GM23338 (cell line): ENCODE measurements around the gene HEPACAM. TPM values are rescaled to one million over a fixed set of nuclear protein-coding genes. Genes with fewer than 3 reads are reported as not detected.
A peak's percentile ranks its signal among the peaks of the same experiment; 100 is the strongest.

Experiments used
- ATAC-seq: fragments of 200-7000 bp; cut with Tn5 transposase; 3 replicates; pipeline ENCODE4 v1.9.1; 2020
- DNase-seq: peaks from one replicate; pipeline ENCODE4 v3.0.0-alpha.2; 2015; ENCODE audit warnings: low spot score
- H2AFZ ChIP-seq: fragments of 200-600 bp; sonication (generic); 2 replicates; pipeline ENCODE4 v1.8.0; 2016; ENCODE audit warnings: antibody characterized with exemption, mild to moderate bottlenecking, moderate library complexity
- H3F3A ChIP-seq: fragments of 200-600 bp; sonication (generic); replicated peaks from 2 replicates; pipeline ENCODE4 v1.8.0; 2017; ENCODE audit warnings: antibody characterized with exemption, mixed run types, low read depth
- H3K27ac ChIP-seq: fragments of 200-600 bp; sonication (generic); 2 replicates; pipeline ENCODE4 v1.6.1; 2016; ENCODE audit warnings: low read depth
- H3K27me3 ChIP-seq: fragments of 200-600 bp; sonication (generic); 2 replicates; pipeline ENCODE4 v1.8.0; 2016; ENCODE audit warnings: mild to moderate bottlenecking, mixed run types, moderate library complexity; ENCODE audit not compliant: insufficient read depth
- H3K36me3 ChIP-seq: fragments of 200-600 bp; sonication (generic); 2 replicates; pipeline ENCODE4 v1.8.0; 2016; ENCODE audit warnings: mild to moderate bottlenecking; ENCODE audit not compliant: insufficient read depth
- H3K4me1 ChIP-seq: fragments of 200-600 bp; sonication (generic); 2 replicates; pipeline ENCODE4 v1.8.0; 2016; ENCODE audit warnings: mild to moderate bottlenecking, moderate library complexity; ENCODE audit not compliant: insufficient read depth
- H3K4me2 ChIP-seq: fragments of 200-600 bp; sonication (generic); 2 replicates; pipeline ENCODE4 v1.7.1; 2017; ENCODE audit warnings: mixed run types
- H3K4me3 ChIP-seq: fragments of 200-600 bp; sonication (generic); 2 replicates; pipeline ENCODE4 v1.6.1; 2016; ENCODE audit warnings: mixed run types
- H3K79me2 ChIP-seq: fragments of 200-600 bp; sonication (generic); replicated peaks from 2 replicates; pipeline ENCODE4 v1.8.0; 2017; ENCODE audit warnings: mild to moderate bottlenecking; ENCODE audit not compliant: insufficient read depth
- H3K9me2 ChIP-seq: fragments of 200-600 bp; sonication (generic); 2 replicates; pipeline ENCODE4 v1.8.0; 2017; ENCODE audit not compliant: insufficient read depth
- H4K20me1 ChIP-seq: fragments of 200-600 bp; sonication (generic); replicated peaks from 2 replicates; pipeline ENCODE4 v1.8.0; 2017; ENCODE audit warnings: mild to moderate bottlenecking; ENCODE audit not compliant: insufficient read depth
- H3K27ac Mint-ChIP-seq: 2 replicates; pipeline ENCODE4 v1.8.0; 2020; ENCODE audit warnings: inconsistent platforms, mild to moderate bottlenecking, moderate library complexity, mixed read lengths
- H3K27me3 Mint-ChIP-seq: 3 replicates; pipeline ENCODE4 v1.8.0; 2022; ENCODE audit warnings: low read depth, mild to moderate bottlenecking, moderate library complexity, mixed read lengths, inconsistent platforms; ENCODE audit not compliant: insufficient read depth, poor library complexity
- H3K36me3 Mint-ChIP-seq: 3 replicates; pipeline ENCODE4 v1.8.0; 2021; ENCODE audit warnings: low read depth, mild to moderate bottlenecking, inconsistent platforms, moderate library complexity, mixed read lengths
- H3K4me1 Mint-ChIP-seq: 3 replicates; pipeline ENCODE4 v1.8.0; 2020; ENCODE audit warnings: mild to moderate bottlenecking, inconsistent platforms, mixed read lengths
- H3K4me3 Mint-ChIP-seq: 3 replicates; pipeline ENCODE4 v1.8.0; 2021; ENCODE audit warnings: moderate library complexity, mild to moderate bottlenecking, inconsistent platforms, mixed read lengths
- H3K9me3 Mint-ChIP-seq: 3 replicates; pipeline ENCODE4 v1.8.0; 2020; ENCODE audit warnings: moderate library complexity, mild to moderate bottlenecking, inconsistent platforms, mixed read lengths
- CREB1 ChIP-seq: fragments of 250-450 bp; sonication (Bioruptor Pico); IDR thresholded peaks from 2 replicates; pipeline ENCODE4 v1.5.0; 2020; ENCODE audit warnings: low read depth, mild to moderate bottlenecking, moderate library complexity
- NANOG ChIP-seq: IDR thresholded peaks from 2 replicates; pipeline ENCODE4 v1.6.1; 2016; ENCODE audit warnings: antibody characterized with exemption, borderline replicate concordance
- POLR2AphosphoS5 ChIP-seq: IDR thresholded peaks from 2 replicates; pipeline ENCODE4 v1.6.1; 2016; ENCODE audit warnings: antibody characterized with exemption, low read depth
- ZNF114 ChIP-seq: fragments of 250-450 bp; sonication (Bioruptor Pico); IDR thresholded peaks from 2 replicates; pipeline ENCODE4 v1.5.0; 2020; ENCODE audit warnings: mild to moderate bottlenecking, moderate library complexity
- ZNF331 ChIP-seq: fragments of 250-450 bp; sonication (Bioruptor Pico); IDR thresholded peaks from 2 replicates; pipeline ENCODE4 v1.5.0; 2020; ENCODE audit warnings: low read depth, mild to moderate bottlenecking, moderate library complexity
- polyA plus RNA-seq: library from polyadenylated mRNA; unstranded; fragments of >200 nt; fragmentation: Nextera tagmentation; extraction: Ambion mirVana; gene quantifications from 2 replicates; pipeline ENCODE4 v1.2.1, GENCODE V29; 2016
- total RNA-seq: library from RNA; depleted of rRNA; stranded (reverse); fragments of >200 nt; shearing (Covaris generic); gene quantifications from 2 replicates; pipeline ENCODE4 v1.2.3, GENCODE V29; 2014
- TF ChIP-seq, protein P1 (sequence below): fragments of 250-450 bp; sonication (Bioruptor Pico); IDR thresholded peaks from 2 replicates; pipeline ENCODE4 v1.5.0; 2020; ENCODE audit warnings: mild to moderate bottlenecking, moderate library complexity
- TF ChIP-seq, protein P2 (sequence below): IDR thresholded peaks from 2 replicates; pipeline ENCODE4 v1.6.1; 2016; ENCODE audit warnings: antibody characterized with exemption

The HEPACAM gene
- total and polyA plus RNA-seq, 2 experiments from 2014 or later, result 0.17 TPM; not detected in 1

DNA sequence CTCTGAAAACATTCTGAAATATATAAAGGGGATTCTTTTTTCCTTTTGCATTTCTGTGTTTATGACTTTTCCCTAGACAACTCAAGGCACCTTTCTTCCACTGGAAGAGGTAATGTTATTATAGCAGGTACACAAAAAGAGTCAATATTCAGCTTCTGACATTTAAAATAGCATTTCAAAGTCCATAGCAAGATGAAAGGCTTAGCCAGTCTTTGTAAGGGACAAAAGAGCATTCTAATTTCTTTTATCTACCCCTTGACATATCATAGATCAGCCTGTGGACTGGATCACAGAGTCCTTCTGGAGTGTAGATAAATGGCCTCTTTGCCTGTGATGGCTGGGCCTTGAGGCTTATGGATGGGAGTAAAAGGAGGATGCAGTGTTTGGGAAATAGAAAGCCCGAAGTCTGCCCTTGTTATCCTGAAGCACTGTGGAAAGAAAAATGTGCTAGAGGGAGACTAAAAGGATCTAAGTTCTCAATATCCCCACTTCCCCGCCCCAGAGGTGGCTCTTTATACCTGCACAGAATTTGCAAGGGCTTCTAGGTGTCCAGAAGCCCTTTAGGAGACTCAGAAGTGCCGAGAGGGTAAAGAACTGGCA is 1.6 kb upstream of the HEPACAM start (continued):
- TF ChIP-seq, protein P1, sequence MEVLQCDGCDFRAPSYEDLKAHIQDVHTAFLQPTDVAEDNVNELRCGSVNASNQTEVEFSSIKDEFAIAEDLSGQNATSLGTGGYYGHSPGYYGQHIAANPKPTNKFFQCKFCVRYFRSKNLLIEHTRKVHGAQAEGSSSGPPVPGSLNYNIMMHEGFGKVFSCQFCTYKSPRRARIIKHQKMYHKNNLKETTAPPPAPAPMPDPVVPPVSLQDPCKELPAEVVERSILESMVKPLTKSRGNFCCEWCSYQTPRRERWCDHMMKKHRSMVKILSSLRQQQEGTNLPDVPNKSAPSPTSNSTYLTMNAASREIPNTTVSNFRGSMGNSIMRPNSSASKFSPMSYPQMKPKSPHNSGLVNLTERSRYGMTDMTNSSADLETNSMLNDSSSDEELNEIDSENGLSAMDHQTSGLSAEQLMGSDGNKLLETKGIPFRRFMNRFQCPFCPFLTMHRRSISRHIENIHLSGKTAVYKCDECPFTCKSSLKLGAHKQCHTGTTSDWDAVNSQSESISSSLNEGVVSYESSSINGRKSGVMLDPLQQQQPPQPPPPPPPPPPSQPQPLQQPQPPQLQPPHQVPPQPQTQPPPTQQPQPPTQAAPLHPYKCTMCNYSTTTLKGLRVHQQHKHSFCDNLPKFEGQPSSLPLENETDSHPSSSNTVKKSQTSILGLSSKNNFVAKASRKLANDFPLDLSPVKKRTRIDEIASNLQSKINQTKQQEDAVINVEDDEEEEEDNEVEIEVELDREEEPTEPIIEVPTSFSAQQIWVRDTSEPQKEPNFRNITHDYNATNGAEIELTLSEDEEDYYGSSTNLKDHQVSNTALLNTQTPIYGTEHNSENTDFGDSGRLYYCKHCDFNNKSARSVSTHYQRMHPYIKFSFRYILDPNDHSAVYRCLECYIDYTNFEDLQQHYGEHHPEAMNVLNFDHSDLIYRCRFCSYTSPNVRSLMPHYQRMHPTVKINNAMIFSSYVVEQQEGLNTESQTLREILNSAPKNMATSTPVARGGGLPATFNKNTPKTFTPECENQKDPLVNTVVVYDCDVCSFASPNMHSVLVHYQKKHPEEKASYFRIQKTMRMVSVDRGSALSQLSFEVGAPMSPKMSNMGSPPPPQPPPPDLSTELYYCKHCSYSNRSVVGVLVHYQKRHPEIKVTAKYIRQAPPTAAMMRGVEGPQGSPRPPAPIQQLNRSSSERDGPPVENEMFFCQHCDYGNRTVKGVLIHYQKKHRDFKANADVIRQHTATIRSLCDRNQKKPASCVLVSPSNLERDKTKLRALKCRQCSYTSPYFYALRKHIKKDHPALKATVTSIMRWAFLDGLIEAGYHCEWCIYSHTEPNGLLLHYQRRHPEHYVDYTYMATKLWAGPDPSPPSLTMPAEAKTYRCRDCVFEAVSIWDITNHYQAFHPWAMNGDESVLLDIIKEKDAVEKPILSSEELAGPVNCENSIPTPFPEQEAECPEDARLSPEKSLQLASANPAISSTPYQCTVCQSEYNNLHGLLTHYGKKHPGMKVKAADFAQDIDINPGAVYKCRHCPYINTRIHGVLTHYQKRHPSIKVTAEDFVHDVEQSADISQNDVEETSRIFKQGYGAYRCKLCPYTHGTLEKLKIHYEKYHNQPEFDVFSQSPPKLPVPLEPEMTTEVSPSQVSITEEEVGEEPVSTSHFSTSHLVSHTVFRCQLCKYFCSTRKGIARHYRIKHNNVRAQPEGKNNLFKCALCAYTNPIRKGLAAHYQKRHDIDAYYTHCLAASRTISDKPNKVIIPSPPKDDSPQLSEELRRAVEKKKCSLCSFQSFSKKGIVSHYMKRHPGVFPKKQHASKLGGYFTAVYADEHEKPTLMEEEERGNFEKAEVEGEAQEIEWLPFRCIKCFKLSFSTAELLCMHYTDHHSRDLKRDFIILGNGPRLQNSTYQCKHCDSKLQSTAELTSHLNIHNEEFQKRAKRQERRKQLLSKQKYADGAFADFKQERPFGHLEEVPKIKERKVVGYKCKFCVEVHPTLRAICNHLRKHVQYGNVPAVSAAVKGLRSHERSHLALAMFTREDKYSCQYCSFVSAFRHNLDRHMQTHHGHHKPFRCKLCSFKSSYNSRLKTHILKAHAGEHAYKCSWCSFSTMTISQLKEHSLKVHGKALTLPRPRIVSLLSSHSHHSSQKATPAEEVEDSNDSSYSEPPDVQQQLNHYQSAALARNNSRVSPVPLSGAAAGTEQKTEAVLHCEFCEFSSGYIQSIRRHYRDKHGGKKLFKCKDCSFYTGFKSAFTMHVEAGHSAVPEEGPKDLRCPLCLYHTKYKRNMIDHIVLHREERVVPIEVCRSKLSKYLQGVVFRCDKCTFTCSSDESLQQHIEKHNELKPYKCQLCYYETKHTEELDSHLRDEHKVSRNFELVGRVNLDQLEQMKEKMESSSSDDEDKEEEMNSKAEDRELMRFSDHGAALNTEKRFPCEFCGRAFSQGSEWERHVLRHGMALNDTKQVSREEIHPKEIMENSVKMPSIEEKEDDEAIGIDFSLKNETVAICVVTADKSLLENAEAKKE (CRISPR knock-in tag), result no peak
- TF ChIP-seq CREB1 (CRISPR knock-in tag) (no peak), ZNF331 (CRISPR knock-in tag) (no peak), ZNF114 (CRISPR knock-in tag) (no peak)
- TF ChIP-seq, protein P2, sequence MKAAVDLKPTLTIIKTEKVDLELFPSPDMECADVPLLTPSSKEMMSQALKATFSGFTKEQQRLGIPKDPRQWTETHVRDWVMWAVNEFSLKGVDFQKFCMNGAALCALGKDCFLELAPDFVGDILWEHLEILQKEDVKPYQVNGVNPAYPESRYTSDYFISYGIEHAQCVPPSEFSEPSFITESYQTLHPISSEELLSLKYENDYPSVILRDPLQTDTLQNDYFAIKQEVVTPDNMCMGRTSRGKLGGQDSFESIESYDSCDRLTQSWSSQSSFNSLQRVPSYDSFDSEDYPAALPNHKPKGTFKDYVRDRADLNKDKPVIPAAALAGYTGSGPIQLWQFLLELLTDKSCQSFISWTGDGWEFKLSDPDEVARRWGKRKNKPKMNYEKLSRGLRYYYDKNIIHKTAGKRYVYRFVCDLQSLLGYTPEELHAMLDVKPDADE, result no peak

DNA sequence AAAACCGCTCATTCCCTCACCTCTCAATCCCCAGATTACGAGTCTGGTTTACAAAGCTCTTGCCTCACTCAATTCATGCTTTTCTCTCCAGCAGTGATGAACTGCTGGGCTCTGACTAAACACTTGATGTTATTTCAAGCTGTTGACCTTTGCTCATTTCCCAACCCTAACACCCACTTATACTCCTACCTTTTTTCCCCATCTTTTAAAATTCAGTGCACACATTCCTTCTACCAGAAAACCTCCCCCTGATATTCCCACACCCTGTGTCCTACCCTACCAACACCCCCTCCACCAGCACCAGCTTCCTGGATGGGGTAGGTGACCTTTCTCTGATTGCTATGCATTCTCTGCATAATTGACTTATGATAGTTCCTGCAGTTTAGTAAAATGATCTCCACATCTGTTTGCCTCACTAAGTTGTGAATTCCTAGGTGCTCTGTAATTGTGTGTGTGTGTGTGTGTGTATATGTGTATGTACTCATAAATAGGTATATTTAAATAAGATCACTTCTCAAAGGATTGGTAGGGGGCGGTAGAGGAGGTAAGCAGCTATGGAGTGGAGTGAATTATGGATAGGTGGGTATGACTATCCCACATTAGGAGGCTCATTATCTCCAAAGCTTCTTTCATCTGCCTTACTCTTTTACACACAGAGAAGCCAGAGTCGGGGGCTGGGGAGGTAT is 842 bp downstream of the HEPACAM start:
- Histone ChIP-seq H3K79me2 (no peaks in the 10 kb centered on the region), H3K9me2 (no peaks in the 10 kb centered on the region), H3F3A (no peaks in the 10 kb centered on the region), H3K27me3 (peaks cover 11% of the 10 kb centered on the region; the same call in 1 of the 2 replicates), H3K36me3 (no peaks in the 10 kb centered on the region), H2AFZ (no peak overlapping the region), H3K4me3 (no peak overlapping the region), H4K20me1 (no peaks in the 10 kb centered on the region), H3K27ac (no peak overlapping the region), H3K4me1 (no peaks in the 10 kb centered on the region), H3K4me2 (no peak overlapping the region)
- no peak overlapping the region for H3K27ac Mint-ChIP-seq
- DNase-seq (peak; percentile 21), ATAC-seq (no peak)
- peaks cover 4% of the 10 kb centered on the region for H3K27me3 Mint-ChIP-seq
- H3K4me3 Mint-ChIP-seq, result no peak overlapping the region
- no peaks in the 10 kb centered on the region for H3K4me1 Mint-ChIP-seq
- no peaks in the 10 kb centered on the region for H3K9me3 Mint-ChIP-seq
- H3K36me3 Mint-ChIP-seq, result no peaks in the 10 kb centered on the region
- TF ChIP-seq, protein P1 (CRISPR knock-in tag), result no peak
- TF ChIP-seq NANOG (no peak), POLR2AphosphoS5 (no peak), CREB1 (CRISPR knock-in tag) (no peak), ZNF331 (CRISPR knock-in tag) (no peak)
